Dermis blood vessel endothelial cell (primary cell): ENCODE measurements around the gene MLPH. TPM values are rescaled to one million over a fixed set of nuclear protein-coding genes. Genes with fewer than 3 reads are reported as not detected.
"Not testable (repeated sequence)": the region's sequence is repeated elsewhere in the genome, so short reads cannot be mapped to it uniquely, and the experiment has no call there.

Experiments used
- DNase-seq: peaks from one replicate; pipeline ENCODE4 v3.0.0; 2010
- total RNA-seq: library from RNA; depleted of rRNA; stranded (reverse); fragments of >200 nt; gene quantifications from 2 replicates; pipeline ENCODE4 v1.2.3, GENCODE V29; 2014

MLPH gene
- total RNA-seq, 1 donor from 2014 or later, result 1.0 TPM

DNA sequence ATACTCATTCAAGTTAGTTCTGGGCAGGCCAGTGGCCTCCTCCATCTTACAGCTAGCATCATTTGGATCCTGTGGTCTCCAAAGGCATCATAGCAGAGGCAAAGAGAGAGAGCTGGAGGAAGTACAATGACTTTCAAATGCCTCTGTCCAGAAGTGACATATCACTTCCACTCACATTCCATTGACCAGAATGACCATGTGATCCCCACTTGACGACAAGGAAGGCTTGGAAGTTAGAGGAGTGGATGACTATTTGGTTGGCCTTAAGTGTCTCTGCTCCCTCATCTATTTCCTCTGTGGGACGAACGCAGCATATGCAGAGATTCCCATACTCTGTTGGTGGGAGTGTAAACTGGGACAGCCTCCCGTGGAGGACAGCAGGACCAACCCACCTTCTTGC lies 27.8 kb upstream of the MLPH start:
- DNase-seq, result no peak

GRCh38 chr2:237459741-237460174 lies 27.3 kb upstream of the MLPH start:
- DNase-seq, result peak; percentile 67

DNA sequence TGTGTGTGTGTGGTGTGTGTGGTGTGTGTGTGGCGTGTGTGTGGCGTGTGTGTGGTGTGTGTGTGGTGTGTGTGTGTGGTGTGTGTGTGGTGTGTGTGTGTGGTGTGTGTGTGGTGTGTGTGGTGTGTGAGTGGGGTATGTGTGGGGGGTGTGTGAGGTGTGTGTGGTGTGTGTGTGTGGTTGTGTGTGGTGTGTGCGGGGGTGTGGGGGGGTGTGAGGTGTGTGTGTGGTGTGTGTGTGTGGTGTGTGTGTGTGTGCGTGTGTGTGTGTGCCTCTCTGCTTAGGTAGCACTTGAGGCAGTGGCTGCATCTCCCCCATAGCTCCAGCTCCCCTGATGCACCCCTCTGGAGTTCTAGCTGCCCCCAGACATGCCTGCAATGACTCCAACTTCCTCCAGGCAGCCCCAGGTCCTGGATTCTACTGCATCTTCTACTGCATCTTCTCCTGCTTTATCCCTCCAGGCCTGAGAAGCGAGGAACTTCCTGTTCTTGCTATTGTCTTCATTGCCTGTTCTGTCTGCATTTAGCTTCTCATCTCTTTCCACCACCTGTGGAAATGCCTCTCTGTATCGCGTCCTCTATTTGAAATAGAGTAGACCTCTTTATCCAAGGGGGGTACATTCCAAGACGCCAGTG lies 22.2 kb upstream of the MLPH start:
- DNase-seq, result no peak

GRCh38 chr2:237465515-237466148 lies 21.4 kb upstream of the MLPH start:
- peak; percentile 87 for DNase-seq

DNA sequence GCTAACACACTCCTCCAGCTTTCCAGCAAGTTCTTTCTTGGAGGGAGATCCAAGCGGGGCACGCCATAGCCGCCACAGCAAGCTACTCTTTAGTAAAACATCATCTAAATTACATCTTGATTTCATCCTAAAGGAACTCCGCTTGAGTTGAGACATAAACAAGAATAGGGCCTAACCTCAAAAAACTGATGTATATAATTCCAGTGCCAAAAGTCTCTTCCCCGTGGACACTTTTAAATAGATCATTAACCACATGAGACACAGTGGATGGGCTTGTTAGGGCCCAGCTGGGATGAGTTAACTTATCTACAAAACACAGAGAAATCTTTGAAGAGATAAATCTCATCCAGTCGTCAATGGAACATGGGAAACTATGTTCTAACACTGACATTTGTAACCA lies 20.8 kb upstream of the MLPH start:
- DNase-seq, result no peak

GRCh38 chr2:237467447-237468179 lies 19.4 kb upstream of the MLPH start:
- no peak for DNase-seq

- not testable (repeated sequence) for DNase-seq
Measured at GRCh38 chr2:237469410-237469809, 17.6 kb upstream of the MLPH start.

GRCh38 chr2:237469849-237470248 lies 17.2 kb upstream of the MLPH start:
- no peak for DNase-seq

- DNase-seq, result no peak
Measured at GRCh38 chr2:237470914-237471313, 16.1 kb upstream of the MLPH start.

DNA sequence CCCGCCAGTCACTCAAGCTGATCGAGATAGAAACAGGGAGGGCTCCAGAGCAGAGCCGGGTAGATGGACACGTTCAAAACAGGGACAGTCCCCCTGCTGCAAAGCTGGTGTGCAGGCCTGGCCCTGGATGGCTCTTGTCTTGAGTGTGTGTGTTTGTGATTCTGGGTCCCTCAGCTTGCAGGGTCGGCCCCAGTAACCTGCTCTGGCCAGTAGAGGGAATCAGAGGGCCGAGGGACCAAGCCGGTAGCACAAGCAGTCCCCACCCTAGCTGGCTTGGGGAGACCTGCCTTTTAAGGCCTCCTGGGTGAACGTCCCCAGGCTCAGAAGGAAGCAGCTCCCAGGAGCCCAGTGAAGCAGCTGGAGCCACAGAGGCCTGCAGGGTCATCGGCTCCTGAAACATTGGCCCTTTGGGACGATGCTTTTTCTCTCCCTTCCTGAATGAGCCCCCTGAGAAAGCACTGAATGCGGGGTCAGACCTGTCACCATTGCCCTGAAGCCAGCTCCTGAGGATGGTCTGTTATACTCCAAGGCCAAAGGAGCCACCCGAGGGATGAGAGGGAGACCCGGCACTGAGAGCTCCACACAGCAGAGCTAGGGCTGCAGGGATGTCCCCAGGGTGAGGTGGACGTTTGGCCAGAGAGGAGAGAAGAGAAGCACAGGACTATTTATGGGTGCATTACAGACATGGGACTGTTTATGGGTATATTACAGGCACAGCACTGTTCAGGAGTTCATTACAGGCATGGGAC lies 15.4 kb upstream of the MLPH start:
- peak; percentile 71 for DNase-seq

DNA sequence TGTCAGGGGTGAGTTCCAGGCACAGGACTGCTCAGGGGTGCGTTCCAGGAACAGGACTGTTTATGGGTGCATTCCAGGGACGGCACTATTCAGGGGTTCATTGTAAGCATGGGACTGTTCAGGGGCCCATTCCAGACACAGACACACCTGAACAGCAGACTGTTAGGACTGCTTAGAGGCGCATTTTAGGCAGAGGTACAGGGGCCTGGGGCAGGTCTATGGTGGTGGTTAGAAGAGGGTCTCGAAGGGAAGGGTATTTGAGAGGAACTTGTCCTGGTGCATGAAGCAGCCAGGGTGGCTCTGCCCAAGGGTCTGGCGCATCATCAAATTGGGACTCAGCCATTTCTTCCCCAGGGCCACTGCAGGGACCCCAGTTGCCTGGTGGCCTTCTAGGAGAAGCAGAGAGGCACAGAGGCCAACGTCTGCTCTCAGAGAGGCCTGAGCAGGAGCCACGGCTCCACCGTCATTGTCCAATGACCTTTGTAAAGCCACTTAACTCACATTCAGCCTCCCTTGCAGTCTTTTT lies 14.8 kb upstream of the MLPH start:
- DNase-seq, result no peak

DNA sequence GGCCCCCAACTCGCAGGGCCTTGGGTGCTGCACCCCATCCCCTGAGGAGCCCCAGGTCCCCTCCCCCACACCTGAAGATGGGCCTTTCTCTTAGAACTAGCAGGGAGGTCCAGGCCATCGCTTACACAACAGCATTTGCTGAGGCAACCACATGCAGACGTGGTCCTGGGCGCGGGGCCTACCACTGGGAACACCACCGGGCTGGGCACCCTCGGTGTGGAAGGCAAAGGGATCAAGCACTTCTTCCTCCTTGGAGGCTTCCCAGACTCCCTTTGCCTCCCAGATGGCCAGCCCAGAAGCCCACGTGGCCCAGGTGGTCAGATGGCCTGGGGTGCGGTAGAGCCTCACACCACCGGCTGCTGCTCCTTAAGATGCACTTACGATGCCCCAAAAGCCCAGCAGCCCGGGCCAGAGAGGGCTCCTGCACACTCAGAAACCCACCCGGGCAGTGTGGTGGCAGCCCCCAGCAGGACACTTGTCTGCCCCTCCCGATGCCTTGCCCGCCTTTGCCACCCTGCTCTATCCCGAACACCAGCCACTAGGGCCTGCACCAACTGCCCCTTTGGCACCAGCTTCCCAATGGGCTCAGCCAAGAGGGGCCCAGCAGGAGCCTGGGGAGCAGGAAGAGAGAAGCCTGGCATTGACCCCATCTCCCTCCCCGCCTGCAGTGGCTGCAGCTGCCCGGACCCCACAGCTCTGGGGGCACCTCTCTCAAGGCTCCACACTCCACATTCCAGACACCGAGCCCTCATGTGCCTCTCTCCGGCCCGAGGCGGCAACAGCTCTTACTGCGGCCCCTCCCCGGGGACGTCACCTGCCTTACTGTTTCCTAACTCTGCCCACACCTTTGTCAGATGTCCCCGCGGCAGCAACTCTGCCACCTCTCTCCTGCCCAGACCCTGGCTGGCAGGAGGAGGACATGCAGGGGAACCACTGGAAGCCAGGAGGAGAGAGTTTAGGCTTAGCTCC lies 13.9 kb upstream of the MLPH start:
- no peak for DNase-seq

GRCh38 chr2:237473878-237474441 lies 13.1 kb upstream of the MLPH start:
- no peak for DNase-seq

GRCh38 chr2:237474442-237474911 lies 12.6 kb upstream of the MLPH start:
- no peak for DNase-seq

DNA sequence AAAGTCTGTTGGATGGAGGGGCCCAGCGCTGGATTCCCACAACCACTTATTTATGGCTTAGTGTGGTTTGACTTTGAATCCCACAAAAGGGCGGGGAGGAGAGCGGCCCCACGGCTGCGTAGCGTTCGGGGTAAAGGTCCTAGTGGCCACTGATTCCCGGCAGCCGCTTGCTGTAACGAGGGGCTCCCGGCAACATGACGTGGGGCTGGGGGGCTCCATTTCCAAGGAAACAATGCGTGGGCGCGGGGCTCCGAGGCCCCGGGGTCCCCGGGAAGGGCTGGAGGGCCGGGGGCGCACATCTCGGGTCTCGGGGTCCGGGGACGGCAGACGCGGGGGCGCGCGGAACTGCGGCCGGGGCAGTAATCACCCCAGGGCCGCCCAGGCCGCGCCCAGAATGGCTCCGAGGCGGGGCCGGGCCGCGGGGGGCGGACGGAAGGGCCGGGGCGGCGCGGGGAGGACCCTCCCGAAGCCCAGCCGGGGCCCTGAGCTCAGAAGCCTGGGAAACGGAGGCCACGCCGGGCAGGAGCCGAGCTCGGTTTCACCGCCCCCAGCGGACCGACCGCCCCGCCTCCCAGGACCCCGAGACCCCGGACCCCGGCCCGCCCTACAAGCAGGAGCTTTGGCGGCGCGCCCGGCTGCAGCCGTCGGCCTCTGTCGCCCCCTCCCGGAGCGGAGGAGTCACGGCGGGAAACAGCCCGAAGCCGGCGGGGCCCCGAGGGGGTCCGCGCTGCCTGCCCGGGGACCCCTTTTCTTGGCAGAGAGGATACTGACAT lies 11.9 kb upstream of the MLPH start:
- DNase-seq, result peak; percentile 74

- DNase-seq, result peak; percentile 37
Measured at GRCh38 chr2:237475704-237476141, 11.3 kb upstream of the MLPH start.

DNA sequence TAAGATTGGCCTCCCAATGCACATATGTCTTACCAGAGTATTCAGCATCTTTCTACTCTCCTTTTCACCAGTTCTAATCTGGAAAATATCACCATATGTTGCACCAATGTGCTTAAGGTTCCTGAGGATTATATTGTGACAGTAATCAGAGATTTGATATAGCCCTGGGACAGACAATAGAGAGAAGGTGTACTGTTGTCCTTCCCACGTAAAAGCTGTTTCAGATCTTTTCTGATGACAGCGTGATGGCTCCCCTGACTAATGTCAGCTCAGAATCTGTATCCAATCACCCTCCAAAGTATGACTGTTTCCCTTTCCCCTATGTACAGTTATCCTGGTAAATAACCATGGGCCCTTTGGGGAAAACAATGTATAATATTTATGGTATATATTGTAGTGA lies 9.0 kb upstream of the MLPH start:
- no peak for DNase-seq

GRCh38 chr2:237478979-237479378 lies 8.1 kb upstream of the MLPH start:
- DNase-seq, result no peak

DNA sequence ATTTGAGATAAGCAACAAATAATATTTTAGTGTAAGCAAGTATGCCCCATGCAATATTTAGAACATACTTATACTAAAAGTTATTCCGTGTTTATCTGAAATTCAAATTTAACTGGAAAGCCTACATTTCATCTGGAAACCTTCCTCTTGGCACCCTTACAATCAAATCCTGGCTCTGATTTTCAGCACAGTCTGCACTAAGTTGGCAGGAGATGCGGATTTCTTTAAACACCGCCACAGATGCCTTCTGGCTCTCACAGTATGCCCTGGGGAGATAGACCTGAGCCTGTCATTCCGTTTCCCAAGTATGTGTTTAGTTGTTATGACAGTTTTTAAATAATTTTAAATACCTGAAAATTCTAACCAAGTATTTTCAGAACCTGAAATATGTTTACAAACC lies 7.3 kb upstream of the MLPH start:
- no peak for DNase-seq

DNA sequence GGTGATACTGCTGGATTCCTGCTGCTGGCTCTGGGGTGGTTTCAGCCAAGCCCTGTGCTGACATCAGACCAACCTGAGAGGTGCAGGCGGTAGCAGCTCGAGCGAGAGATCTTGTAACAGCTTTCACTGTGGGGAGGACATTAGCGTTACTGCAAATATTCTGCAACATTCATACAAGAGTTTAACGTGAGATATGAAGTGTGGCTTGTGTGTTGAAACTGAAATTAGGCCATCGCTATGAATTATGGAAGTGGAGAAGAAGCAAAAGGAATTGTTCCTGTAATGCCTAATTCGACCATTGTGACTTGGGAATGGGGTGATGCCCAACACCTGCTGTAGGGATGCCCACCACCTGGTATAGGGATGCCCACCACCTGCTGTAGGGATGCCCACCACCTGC lies 6.5 kb upstream of the MLPH start:
- no peak for DNase-seq
